Measurements from ENCODE around the gene KCNT1. TPM values are rescaled to one million over a fixed set of nuclear protein-coding genes. Genes with fewer than 3 reads are reported as not detected.
"Not testable (repeated sequence)": the region's sequence is repeated elsewhere in the genome, so short reads cannot be mapped to it uniquely, and the experiment has no call there.

Gene KCNT1
- total RNA-seq, 1 donor, result not detected

GRCh38 chr9:135666534-135667462, 35.2 kb upstream of the KCNT1 start:
- no peak overlapping the region for H2AFZ ChIP-seq (ENCODE audit: low read length)
- H3K4me2 ChIP-seq (ENCODE audit: insufficient read depth, low read length), result no peak overlapping the region
- no peaks in the 10 kb centered on the region for H3K27me3 ChIP-seq (ENCODE audit: insufficient read depth, low read length)
- TF ChIP-seq, protein P1, sequence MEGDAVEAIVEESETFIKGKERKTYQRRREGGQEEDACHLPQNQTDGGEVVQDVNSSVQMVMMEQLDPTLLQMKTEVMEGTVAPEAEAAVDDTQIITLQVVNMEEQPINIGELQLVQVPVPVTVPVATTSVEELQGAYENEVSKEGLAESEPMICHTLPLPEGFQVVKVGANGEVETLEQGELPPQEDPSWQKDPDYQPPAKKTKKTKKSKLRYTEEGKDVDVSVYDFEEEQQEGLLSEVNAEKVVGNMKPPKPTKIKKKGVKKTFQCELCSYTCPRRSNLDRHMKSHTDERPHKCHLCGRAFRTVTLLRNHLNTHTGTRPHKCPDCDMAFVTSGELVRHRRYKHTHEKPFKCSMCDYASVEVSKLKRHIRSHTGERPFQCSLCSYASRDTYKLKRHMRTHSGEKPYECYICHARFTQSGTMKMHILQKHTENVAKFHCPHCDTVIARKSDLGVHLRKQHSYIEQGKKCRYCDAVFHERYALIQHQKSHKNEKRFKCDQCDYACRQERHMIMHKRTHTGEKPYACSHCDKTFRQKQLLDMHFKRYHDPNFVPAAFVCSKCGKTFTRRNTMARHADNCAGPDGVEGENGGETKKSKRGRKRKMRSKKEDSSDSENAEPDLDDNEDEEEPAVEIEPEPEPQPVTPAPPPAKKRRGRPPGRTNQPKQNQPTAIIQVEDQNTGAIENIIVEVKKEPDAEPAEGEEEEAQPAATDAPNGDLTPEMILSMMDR (IDR thresholded peaks at IDR 0.05; ENCODE audit: extremely low read depth, low read depth, low read length), result no peak
- no peaks in the 10 kb centered on the region for H3K36me3 ChIP-seq (ENCODE audit: insufficient read depth, low read length)
- H3K9me3 ChIP-seq (ENCODE audit: low read depth, low read length), result no peaks in the 10 kb centered on the region
- no peaks in the 10 kb centered on the region for H4K20me1 ChIP-seq (ENCODE audit: insufficient read depth, low read length)
- H3K79me2 ChIP-seq (ENCODE audit: insufficient read depth, low read length), result no peaks in the 10 kb centered on the region
- no peak overlapping the region for H3K27ac ChIP-seq (ENCODE audit: low read depth, low read length)
- H3K4me3 ChIP-seq (ENCODE audit: insufficient read depth, low read length), result no peak overlapping the region
- DNase-seq (ENCODE audit: insufficient read length, low spot score, missing footprints), result peak; percentile 38
- no peaks in the 10 kb centered on the region for H3K4me1 ChIP-seq (ENCODE audit: insufficient read depth, low read length)

- Histone ChIP-seq H3K27me3 (ENCODE audit: insufficient read depth, low read length) (no peaks in the 10 kb centered on the region), H3K4me3 (ENCODE audit: insufficient read depth, low read length) (no peak overlapping the region), H3K9me3 (ENCODE audit: low read depth, low read length) (no peaks in the 10 kb centered on the region), H3K27ac (ENCODE audit: low read depth, low read length) (no peak overlapping the region), H3K36me3 (ENCODE audit: insufficient read depth, low read length) (no peaks in the 10 kb centered on the region), H2AFZ (ENCODE audit: low read length) (no peak overlapping the region), H3K79me2 (ENCODE audit: insufficient read depth, low read length) (no peaks in the 10 kb centered on the region), H3K4me1 (ENCODE audit: insufficient read depth, low read length) (no peaks in the 10 kb centered on the region), H4K20me1 (ENCODE audit: insufficient read depth, low read length) (no peaks in the 10 kb centered on the region), H3K4me2 (ENCODE audit: insufficient read depth, low read length) (no peak overlapping the region)
- TF ChIP-seq, protein P1 (IDR thresholded peaks at IDR 0.05; ENCODE audit: extremely low read depth, low read depth, low read length), result no peak
- DNase-seq (ENCODE audit: insufficient read length, low spot score, missing footprints), result peak; percentile 78
Observed at GRCh38 chr9:135667463-135668001, 34.5 kb upstream of the KCNT1 start.

DNA sequence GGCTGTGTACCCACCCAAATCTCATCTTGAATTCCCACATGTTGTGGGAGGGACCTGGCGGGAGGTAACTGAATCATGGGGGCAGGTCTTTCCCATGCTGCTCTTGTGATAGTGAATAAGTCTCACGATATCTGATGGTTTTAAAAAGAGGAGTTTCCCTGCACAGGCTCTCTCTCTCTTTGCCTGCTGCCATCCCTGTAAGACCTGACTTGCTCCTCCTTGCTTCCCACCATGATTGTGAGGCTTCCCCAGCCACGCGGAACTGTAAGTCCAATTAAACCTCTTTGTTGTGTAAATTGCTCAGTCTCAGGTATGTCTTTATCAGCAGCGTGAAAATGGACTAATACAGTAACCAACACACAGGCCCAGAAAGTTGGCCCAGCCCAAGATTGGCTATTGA, 33.0 kb upstream of the KCNT1 start:
- not testable (repeated sequence) for H3K9me3 ChIP-seq (ENCODE audit: low read depth, low read length); H3K27ac ChIP-seq (ENCODE audit: low read depth, low read length); H3K4me3 ChIP-seq (ENCODE audit: insufficient read depth, low read length); H3K4me1 ChIP-seq (ENCODE audit: insufficient read depth, low read length); H3K36me3 ChIP-seq (ENCODE audit: insufficient read depth, low read length); H3K79me2 ChIP-seq (ENCODE audit: insufficient read depth, low read length); H2AFZ ChIP-seq (ENCODE audit: low read length); H3K4me2 ChIP-seq (ENCODE audit: insufficient read depth, low read length); H4K20me1 ChIP-seq (ENCODE audit: insufficient read depth, low read length); DNase-seq (ENCODE audit: insufficient read length, low spot score, missing footprints); H3K27me3 ChIP-seq (ENCODE audit: insufficient read depth, low read length)

DNA sequence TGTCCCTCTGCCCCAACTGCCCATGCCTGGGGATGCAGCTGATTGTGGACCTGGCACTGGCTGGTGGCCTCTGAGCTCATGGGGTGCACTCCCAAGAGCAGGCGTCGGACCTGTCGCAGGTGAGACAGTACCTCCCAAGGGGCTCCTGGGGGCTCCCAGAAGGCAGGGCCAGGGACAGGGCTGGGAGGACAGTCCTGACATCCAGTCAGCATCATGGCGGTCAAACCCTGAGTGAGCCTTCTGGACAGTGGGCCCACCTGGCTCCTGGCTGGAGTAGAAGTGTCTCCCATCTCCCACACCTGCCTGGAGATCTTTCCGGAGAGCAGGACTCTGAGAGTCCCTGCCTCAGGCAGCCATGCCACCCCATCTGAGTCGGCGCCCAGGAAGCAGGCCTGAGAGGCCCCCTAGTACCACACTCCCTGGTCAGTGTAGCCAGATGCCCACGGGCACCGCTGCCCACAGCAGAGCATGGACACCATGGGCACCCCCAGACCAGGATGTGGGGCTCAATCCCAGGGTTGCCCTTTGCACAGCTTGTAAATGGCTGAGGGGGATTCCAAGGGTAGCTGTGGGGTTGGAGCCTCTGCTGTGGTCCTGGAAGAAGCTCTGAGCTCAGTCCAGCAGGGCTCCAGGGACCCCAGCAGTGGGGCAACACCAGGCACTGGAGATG, 32.2 kb upstream of the KCNT1 start:
- peak; percentile 64 for DNase-seq (ENCODE audit: insufficient read length, low spot score, missing footprints)

More for the DNA sequence above, 32.2 kb upstream of the KCNT1 start:
- H3K27me3 ChIP-seq (ENCODE audit: insufficient read depth, low read length), result no peaks in the 10 kb centered on the region
- no peak overlapping the region for H3K4me3 ChIP-seq (ENCODE audit: insufficient read depth, low read length)
- no peak overlapping the region for H2AFZ ChIP-seq (ENCODE audit: low read length)
- H3K79me2 ChIP-seq (ENCODE audit: insufficient read depth, low read length), result no peaks in the 10 kb centered on the region
- H3K36me3 ChIP-seq (ENCODE audit: insufficient read depth, low read length), result no peaks in the 10 kb centered on the region
- H3K27ac ChIP-seq (ENCODE audit: low read depth, low read length), result no peak overlapping the region
- H3K4me2 ChIP-seq (ENCODE audit: insufficient read depth, low read length), result no peak overlapping the region
- H3K9me3 ChIP-seq (ENCODE audit: low read depth, low read length), result no peaks in the 10 kb centered on the region
- no peaks in the 10 kb centered on the region for H3K4me1 ChIP-seq (ENCODE audit: insufficient read depth, low read length)
- H4K20me1 ChIP-seq (ENCODE audit: insufficient read depth, low read length), result no peaks in the 10 kb centered on the region
- TF ChIP-seq, protein P1 (IDR thresholded peaks at IDR 0.05; ENCODE audit: extremely low read depth, low read depth, low read length), result no peak

Measured in osteoblast (primary cell).